HG02938 (cell line): ENCODE measurements around the gene MS4A6A.
"Not testable (repeated sequence)": the region's sequence is repeated elsewhere in the genome, so short reads cannot be mapped to it uniquely, and the experiment has no call there.

Experiments
- ATAC-seq: cut with Tn5 transposase; IDR thresholded peaks from one replicate; pipeline ENCODE4 v1.9.1; 2021; ENCODE audit warnings: mild to moderate bottlenecking, moderate library complexity; ENCODE audit not compliant: unreplicated experiment

Gene MS4A6A

GRCh38 chr11:60184824-60185511 lies 2.1 kb upstream of the MS4A6A start:
- no peak for ATAC-seq

- no peak for ATAC-seq
Measured at GRCh38 chr11:60183591-60184205, 815 bp upstream of the MS4A6A start.

GRCh38 chr11:60175860-60176275 lies 7.0 kb downstream of the MS4A6A start:
- ATAC-seq = peak; percentile 65

DNA sequence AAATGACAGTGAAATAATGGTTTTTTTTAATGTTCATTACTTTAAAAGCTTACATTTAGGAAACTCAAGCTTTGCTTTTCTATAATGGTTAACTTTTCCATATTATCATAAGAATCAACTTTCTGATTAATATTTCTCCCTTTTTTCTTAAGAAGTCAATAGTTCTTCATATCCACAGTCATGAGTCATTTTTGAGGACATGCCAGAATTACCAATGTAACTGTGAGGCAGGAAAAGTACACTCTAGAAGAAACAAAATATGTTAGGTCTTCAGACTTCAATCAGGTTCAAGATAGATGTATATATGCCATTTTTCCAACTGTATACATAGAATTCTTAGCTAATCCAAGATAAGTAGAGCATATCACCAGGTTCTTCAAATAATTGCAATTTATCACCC lies 10.9 kb downstream of the MS4A6A start:
- ATAC-seq = no peak

DNA sequence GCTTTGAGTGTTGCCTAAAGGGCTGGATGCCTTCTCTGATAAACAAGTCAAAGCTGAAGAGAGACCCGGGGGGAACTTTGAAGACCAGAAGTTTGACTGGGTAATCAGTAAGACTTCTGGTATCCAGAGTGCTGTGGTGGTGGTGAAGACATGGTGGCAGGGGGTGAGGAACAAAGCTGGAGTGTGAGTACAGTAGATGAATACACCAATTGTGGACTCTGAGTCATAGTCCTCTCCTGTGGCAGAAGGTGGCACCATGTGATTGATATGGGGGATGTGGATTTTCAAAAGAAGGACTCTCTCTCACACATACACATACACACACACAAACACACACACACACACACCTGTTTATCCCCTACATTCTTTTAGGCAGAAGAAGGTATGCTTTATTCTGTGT lies 12.3 kb downstream of the MS4A6A start:
- no peak for ATAC-seq

GRCh38 chr11:60169264-60169915 lies 13.5 kb downstream of the MS4A6A start:
- no peak for ATAC-seq

- no peak for ATAC-seq
Measured at GRCh38 chr11:60168306-60168705, 14.6 kb downstream of the MS4A6A start.

DNA sequence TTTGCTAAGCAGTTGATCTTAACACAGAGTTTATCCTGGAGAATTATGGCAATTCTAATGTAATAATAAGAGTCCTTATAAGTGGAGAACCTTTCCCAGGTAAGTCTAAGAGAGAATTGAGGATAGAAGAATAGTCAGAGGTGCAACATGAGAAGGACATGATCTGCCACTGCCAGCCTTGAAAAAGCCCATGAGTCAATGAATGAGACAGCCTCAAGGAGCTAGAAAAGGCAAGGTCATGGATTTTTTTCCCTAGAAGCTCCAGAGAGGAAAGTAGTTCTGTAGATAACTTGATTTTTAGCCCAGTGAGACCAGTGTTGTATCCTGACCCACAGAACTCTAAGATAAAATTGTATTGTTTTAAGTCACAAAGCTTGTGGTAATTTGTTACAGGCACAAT lies 16.9 kb downstream of the MS4A6A start:
- ATAC-seq = no peak

GRCh38 chr11:60165538-60165937 lies 17.3 kb downstream of the MS4A6A start:
- ATAC-seq = no peak

DNA sequence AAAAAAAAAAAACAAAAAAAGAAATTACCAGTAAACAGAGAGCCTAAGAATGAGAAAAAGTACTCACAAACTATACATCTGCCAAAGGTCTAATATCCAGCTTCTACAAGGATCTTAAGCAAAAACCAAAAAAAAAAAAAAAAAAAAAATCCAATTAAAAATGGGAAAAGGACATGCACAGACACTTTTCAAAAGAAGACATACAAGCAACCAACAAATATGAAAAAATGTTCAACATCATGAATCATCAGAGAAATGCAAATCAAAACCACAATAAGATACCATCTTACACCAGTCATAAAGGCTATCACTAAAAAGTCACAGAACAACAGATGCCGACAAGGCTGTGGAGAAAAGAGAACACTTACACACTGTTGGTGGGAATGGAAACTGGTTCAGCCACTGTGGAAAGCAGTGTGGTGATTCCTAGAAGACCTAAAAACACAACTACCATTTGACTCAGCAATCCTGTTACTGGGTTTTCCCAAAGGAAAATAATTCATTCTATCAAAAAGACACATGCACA lies 18.3 kb downstream of the MS4A6A start:
- ATAC-seq = no peak

DNA sequence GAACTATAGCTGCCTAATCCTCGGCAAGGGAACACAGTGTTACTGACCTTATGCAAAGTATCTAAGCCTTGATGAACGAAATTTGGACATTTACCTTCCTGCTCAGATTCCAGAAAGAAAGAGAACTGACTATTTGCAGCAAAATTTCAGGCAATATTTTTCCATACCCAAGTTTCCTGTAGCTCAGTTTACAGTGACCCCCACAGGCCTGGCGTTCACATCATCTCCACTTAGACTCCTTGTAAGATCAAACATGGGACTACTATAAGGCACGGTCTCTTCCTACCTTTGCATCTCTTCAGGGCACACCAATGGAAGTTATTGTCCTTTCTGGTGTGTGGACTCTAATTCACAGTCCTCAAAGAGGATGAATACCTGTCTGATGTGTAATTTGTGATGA lies 21.1 kb downstream of the MS4A6A start:
- no peak for ATAC-seq

DNA sequence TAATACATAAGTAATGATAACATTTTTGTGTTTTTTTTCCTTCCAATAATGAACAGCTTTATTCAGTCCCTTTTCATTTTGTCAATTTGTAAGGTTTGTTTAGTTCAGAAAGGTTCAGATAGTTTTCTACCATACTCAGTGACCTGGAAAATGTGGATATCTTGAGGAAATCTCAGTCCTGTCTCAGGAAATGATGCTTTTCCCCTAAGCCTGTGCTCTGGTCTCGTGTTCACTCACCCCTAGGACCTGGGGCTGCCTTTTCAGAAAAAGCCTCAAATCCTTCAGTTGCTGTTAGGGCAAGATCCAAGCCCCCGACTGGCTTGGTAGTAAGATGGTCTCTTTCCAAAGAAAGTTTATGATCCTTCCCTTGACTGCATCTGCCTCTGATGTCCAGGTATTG lies 21.8 kb downstream of the MS4A6A start:
- ATAC-seq = no peak

- ATAC-seq = no peak
Measured at GRCh38 chr11:60159868-60160267, 23.0 kb downstream of the MS4A6A start.

DNA sequence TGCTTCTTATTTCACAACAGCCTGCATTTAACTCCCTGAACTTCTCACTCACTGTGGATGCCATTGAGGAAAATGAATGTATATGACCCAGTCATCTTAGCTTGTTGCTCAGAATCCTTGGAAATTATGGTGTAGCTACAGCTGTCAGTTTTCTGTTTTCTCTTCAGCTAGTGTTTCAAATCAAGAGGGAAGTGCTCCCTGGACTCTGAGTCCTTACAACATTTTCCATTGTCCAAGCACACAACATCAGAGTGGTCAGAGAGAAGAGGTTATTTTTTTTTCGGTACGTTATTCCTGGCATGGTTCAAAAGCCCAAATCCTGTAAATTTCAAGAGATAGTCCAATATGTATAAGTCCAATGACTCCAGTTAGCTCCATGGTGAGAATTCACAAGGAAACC lies 23.6 kb downstream of the MS4A6A start:
- no peak for ATAC-seq

GRCh38 chr11:60158636-60159035 lies 24.2 kb downstream of the MS4A6A start:
- no peak for ATAC-seq

DNA sequence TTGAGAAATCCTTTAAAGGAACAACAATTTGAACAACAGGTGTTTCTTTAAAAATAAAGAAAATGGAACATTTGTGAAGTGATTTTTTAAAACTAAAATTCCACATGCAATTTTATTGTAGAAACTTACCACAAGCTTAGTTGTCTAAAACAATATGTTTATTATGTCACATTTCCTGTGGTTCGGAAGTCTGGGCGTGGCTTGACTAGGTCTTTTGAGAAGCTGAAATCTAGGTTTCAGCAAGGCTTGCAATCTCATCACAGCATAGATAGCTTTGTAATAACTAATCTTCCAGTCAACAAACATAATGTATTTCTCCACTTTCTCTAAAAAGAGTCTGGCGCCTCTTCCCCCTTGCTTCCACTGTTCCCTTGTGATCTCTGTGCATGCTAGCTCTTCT lies 27.0 kb downstream of the MS4A6A start:
- ATAC-seq = no peak

- not testable (repeated sequence) for ATAC-seq
Measured at GRCh38 chr11:60152727-60153126, 30.2 kb downstream of the MS4A6A start.

- ATAC-seq = no peak
Measured at GRCh38 chr11:60150279-60150678, 32.6 kb downstream of the MS4A6A start.

DNA sequence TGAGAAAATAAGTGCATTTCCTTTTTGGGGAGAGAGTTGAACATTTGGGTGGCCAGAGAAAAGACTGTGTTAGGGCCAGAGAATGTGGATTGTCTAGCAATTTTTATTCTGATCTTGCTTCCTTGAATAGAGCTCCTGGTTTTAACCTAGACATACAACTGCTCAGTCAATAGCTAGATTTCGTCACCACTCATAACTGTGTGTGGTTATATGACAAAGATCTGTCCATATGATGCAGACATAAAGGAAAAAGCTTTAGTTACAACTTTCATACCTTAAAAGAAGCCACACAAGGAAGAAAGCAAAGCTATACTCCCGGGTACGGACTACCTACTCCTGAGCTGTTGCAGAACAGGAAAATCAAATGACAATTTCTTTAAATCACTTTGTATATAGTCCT lies 37.2 kb downstream of the MS4A6A start:
- no peak for ATAC-seq

DNA sequence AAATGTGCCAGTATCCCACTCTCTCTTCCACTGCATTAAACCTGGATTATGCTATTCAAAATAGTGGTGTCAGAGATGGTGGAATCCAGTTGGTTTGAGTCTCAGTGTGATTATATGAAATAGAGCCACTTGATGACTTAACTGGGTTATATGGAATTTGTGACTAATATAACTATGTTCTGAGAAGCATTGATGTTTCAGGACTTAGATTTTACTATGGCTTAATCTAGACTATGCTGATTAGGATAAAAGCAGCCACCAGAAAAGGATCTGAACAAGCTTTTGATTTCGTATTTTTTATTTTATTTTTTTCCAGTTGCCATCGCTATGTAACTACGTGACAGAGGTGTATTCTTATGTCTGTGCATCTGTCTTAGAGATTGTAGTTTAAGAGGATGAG lies 39.1 kb downstream of the MS4A6A start:
- ATAC-seq = no peak

DNA sequence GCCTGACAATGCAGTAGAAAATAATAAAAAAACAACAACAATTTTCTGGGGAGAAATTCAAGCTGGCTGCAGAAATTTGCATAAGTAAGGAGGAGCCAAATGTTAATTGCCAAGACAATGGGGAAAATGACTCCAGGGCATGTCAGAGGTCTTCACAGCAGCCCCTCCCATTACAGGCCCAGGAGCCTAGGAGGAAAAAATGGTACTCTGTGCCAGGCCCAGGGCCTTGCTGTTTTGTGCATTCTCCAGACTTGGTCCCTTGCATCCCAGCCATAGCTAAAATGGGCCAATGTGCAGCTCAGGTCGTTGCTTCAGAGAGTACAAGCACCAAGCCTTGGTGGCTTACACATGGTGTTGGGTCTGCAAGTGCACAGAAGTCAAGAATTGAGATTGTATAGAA lies 49.0 kb downstream of the MS4A6A start:
- no peak for ATAC-seq

GRCh38 chr11:60131912-60132311 lies 51.0 kb downstream of the MS4A6A start:
- no peak for ATAC-seq
